ENCODE data around the gene LHFPL6. TPM values are rescaled to one million over a fixed set of nuclear protein-coding genes. Genes with fewer than 3 reads are reported as not detected.

The LHFPL6 gene
- total RNA-seq, 1 donor = 0.31 TPM

DNA sequence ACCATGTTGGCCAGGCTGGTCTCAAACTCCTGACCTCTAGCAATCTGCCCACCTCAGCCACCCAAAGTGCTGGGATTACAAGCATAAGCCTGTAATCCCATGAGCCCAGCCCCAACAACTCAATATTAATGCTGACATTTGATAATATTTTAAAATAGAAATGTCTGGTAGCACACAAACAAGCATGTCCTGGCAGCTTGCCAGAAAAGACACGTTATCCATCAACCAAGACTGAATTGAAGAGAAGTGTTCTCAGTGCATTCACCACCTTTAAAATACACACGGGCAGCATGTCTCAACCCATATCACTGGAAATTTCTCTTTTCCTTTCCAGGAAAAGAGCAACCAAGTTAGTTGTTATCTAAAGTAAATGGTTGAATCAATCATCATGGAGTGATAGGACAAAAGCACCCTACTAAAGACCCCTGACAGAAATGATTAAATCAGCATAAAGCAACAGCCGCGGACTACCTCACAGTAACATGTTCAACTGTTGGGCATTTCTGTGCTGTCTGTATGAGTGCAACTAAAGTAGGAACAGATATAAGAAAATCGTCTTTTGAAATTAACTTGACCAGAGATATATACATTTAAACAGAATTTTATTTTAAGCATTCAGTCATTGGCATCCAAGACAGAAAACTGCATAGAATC lies 25.0 kb downstream of the LHFPL6 start:
- Histone ChIP-seq H3K27me3 (ENCODE audit: insufficient read depth, low read length) (no peaks in the 10 kb centered on the region), H3K9me3 (ENCODE audit: low read depth, low read length) (no peaks in the 10 kb centered on the region), H3K4me1 (ENCODE audit: insufficient read depth, low read length) (no peaks in the 10 kb centered on the region), H3K4me3 (ENCODE audit: low read length) (no peak overlapping the region)

DNA sequence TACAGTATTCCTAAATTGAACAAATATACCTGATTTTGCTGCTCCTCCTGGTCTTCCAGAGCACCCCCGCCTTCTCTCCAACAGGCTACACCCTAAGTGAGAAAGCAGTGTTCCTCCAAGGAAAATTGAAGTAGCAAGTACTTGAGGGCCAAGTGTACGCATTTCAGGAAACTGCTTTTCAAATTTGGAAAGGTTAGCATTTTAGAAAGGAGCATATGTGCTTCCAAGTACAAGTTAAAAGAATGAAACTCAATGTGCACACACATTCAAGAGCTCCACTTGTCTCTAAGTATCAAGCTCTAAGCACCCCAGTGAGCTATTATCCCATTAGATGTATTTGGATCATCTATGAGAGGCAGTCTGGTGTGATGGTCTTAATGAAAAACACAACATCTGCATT lies 25.8 kb downstream of the LHFPL6 start:
- Histone ChIP-seq H3K4me3 (ENCODE audit: low read length) (no peak overlapping the region), H3K9me3 (ENCODE audit: low read depth, low read length) (no peaks in the 10 kb centered on the region), H3K27me3 (ENCODE audit: insufficient read depth, low read length) (no peaks in the 10 kb centered on the region), H3K4me1 (ENCODE audit: insufficient read depth, low read length) (no peaks in the 10 kb centered on the region)

DNA sequence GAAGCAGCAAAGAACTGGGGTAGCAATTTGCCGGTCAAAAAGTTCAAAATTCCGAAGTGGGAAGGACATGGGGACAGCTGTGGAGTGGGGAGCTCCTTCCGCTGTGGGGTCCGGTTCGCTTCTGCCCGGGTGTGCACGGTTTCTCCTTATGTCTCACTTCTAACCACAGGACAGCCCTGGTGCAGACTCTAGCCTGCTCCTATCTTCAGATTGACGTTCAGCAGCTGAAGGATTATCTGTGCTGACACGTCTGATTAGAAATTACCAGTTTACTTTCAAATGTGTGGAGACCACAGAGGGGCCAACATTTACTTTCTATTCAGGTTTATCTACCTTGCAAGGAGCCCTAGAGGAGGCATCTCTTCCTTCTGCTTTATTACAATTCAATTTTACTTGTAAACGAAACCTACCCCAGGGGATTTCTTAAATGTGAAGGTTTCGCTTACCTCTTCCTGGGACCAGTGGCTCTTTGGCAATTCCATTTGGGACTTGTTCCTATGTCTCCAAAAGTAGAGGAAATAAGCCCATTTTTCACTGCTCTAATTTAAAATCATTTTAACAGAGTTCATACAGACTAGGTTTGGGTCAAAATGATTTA lies 27.3 kb downstream of the LHFPL6 start:
- no peaks in the 10 kb centered on the region for H3K9me3 ChIP-seq (ENCODE audit: low read depth, low read length)
- H3K4me1 ChIP-seq (ENCODE audit: insufficient read depth, low read length) = no peaks in the 10 kb centered on the region
- H3K4me3 ChIP-seq (ENCODE audit: low read length) = no peak overlapping the region
- H3K27me3 ChIP-seq (ENCODE audit: insufficient read depth, low read length) = no peaks in the 10 kb centered on the region

DNA sequence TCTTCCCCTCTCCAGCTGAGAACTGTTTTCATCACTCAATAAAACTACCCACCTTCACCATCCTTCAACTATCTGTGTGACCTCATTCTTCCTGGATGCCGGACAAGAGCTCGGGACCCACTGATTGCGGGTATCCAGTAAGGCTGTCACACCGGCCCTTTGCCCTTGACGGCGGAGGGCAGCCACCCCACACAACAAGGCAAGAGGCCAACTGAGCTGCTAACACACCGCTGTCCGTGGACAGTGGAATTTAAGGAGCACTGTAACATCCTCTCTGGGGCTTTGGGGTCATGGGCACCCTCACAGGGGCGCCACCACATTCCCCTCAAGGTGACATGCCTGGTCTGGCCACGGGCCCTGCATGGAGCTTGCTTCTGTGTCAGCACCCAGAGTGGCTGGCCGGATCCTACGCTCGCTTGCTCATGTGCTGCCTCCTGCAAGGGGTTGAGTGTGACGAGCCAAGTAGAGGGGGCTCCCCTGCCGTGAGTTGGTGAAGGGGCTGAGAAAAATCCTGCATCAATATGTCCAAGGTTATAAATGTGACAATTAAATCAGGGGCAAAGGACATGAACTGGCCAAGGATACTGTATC lies 31.4 kb downstream of the LHFPL6 start:
- Histone ChIP-seq H3K4me1 (ENCODE audit: insufficient read depth, low read length) (no peaks in the 10 kb centered on the region), H3K9me3 (ENCODE audit: low read depth, low read length) (no peaks in the 10 kb centered on the region), H3K27me3 (ENCODE audit: insufficient read depth, low read length) (no peaks in the 10 kb centered on the region), H3K4me3 (ENCODE audit: low read length) (no peak overlapping the region)

DNA sequence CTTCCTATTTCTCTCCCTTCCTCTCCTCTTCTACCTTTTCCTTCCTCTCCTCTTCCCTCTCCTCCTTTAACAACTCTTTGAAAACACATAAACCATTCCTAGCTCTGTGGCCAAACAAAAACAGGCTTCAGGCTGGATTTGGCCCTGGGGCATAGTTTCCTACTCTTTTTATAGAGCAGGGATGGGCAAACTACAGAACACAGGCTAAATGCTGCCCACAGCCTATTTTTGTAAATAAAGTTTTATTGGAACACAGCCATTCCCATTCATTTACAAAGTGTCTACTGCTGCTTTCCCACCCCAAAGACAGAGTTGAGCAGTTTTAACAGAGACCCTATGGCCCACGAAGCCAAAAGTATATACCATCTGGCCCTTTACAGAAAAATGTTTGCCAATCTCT lies 35.4 kb downstream of the LHFPL6 start:
- H3K4me1 ChIP-seq (ENCODE audit: insufficient read depth, low read length) = no peaks in the 10 kb centered on the region
- no peaks in the 10 kb centered on the region for H3K27me3 ChIP-seq (ENCODE audit: insufficient read depth, low read length)
- H3K9me3 ChIP-seq (ENCODE audit: low read depth, low read length) = no peaks in the 10 kb centered on the region
- no peak overlapping the region for H3K4me3 ChIP-seq (ENCODE audit: low read length)

DNA sequence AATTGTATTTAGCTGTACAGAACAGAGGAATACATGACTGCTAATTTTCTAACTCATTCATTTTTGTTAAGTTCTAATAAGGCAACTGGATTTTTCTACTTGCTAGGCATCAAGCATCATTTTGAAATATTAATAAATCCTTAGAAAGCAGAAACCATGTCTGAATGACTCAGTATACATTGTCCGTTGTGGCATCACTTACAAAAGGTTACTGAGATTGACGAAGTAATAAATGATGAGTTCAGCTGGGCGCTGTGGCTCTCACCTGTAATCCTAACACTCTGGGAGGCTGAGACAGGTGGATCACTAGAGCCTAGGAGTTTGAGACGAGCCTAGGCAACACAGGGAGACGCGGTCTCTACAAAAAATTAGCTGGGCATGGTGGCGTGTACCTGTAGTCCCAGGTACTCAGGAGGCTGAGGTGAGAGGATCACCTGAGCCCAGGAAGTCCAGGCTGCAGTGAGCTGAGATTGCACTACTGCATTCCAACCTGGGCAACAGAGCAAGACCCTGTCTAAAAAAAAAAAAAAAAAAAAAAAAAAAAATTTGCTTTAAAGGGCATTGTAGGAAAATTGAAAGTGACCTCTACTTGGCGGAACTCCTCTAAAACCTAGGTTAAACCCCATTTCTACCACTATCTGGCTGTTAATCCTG lies 36.6 kb downstream of the LHFPL6 start:
- Histone ChIP-seq H3K4me1 (ENCODE audit: insufficient read depth, low read length) (no peaks in the 10 kb centered on the region), H3K27me3 (ENCODE audit: insufficient read depth, low read length) (no peaks in the 10 kb centered on the region), H3K4me3 (ENCODE audit: low read length) (no peak overlapping the region), H3K9me3 (ENCODE audit: low read depth, low read length) (no peaks in the 10 kb centered on the region)

DNA sequence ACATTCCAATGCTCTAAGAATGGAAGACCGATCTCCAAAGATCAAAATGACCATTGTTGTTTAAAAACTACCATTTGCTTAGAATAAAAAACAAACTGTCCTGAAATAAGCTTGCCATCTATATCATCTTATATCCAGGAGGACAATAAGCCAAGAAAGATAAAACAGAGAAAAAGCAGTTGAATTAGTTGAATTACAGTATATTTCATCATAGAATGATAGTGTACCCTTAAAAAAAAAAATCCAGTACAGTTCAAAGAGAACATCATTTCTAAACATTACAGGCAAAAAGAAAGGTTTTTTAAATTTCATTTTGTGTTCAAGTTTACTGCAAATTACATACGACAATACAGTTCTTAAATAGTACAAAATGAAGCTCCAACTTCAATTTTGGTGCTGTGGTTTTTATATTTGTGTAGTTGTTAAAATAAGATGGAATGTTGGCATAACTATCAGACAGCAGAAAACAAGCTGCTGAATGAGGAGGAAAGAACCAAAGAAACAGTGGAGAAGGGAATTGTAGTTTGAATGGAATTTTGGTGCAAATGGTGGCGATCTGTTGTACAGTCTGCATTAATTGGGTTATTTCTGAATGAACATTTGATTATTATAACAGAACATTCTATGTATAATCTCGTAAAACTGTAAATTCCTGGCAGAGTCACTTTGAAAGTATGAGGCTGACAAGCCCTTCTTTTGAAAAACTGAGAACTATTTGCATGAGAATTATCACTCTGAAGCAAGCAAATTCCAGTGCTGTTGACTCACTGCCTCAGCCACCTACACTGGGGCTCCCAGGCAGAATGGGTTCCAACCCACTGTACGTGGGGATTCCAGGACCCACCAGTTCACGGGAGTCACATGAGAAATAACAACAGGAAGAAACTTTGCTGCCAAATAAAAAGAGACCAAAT lies 37.7 kb downstream of the LHFPL6 start:
- Histone ChIP-seq H3K27me3 (ENCODE audit: insufficient read depth, low read length) (no peaks in the 10 kb centered on the region), H3K4me3 (ENCODE audit: low read length) (no peak overlapping the region), H3K9me3 (ENCODE audit: low read depth, low read length) (no peaks in the 10 kb centered on the region), H3K4me1 (ENCODE audit: insufficient read depth, low read length) (no peaks in the 10 kb centered on the region)

DNA sequence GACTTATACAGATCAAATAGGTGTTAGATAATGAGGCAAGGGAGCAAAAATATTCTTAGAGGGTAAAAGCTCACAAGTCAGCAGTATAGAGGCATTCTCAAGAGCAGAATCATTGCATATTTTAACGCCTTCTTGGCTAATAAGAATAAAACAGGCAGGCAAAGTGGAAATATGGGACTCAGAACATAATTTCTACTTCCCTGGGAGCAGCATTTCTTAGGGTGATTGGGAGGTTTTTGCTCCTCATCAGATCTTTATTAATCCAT lies 39.6 kb downstream of the LHFPL6 start:
- H3K4me1 ChIP-seq (ENCODE audit: insufficient read depth, low read length) = no peaks in the 10 kb centered on the region
- H3K27me3 ChIP-seq (ENCODE audit: insufficient read depth, low read length) = no peaks in the 10 kb centered on the region
- H3K4me3 ChIP-seq (ENCODE audit: low read length) = no peak overlapping the region
- no peaks in the 10 kb centered on the region for H3K9me3 ChIP-seq (ENCODE audit: low read depth, low read length)

DNA sequence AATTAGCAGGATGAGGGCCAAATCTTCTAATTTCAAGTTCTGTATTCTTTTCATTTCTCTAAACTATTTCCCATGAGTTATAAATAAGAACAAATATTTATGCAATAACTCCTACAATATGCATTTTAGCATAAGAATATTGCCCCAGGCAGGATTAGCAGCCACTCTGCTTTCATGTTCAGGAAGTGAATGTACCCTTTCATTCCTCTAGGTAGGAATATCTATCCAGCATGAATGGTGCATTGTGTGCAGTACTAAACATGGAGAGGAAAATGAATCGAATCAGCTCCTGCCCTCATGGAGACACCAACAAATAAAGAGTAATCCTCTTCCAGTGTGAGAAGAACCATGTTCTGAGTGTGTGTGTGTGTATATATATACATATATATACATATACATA lies 41.0 kb downstream of the LHFPL6 start:
- Histone ChIP-seq H3K9me3 (ENCODE audit: low read depth, low read length) (no peaks in the 10 kb centered on the region), H3K27me3 (ENCODE audit: insufficient read depth, low read length) (no peaks in the 10 kb centered on the region), H3K4me1 (ENCODE audit: insufficient read depth, low read length) (no peaks in the 10 kb centered on the region), H3K4me3 (ENCODE audit: low read length) (no peak overlapping the region)

DNA sequence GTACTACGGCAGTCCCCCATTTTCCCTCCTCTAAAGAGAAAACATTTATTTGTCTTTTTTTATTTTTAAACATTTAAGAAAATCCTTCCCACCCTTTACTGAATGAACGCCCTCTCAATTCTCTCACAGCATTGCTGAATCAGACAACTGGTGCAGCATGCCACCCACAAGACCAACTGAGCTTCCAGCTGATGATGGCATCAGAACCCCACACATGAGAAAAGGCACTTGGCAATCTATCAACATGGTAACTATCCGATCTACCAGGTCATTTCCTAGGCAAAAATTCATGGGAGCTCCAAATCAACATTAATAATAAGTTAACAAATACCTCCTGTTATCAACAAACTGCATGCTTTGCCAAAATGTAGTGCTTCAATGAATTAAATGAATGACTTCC lies 43.1 kb downstream of the LHFPL6 start:
- Histone ChIP-seq H3K4me3 (ENCODE audit: low read length) (no peak overlapping the region), H3K9me3 (ENCODE audit: low read depth, low read length) (no peaks in the 10 kb centered on the region), H3K27me3 (ENCODE audit: insufficient read depth, low read length) (no peaks in the 10 kb centered on the region), H3K4me1 (ENCODE audit: insufficient read depth, low read length) (no peaks in the 10 kb centered on the region)

DNA sequence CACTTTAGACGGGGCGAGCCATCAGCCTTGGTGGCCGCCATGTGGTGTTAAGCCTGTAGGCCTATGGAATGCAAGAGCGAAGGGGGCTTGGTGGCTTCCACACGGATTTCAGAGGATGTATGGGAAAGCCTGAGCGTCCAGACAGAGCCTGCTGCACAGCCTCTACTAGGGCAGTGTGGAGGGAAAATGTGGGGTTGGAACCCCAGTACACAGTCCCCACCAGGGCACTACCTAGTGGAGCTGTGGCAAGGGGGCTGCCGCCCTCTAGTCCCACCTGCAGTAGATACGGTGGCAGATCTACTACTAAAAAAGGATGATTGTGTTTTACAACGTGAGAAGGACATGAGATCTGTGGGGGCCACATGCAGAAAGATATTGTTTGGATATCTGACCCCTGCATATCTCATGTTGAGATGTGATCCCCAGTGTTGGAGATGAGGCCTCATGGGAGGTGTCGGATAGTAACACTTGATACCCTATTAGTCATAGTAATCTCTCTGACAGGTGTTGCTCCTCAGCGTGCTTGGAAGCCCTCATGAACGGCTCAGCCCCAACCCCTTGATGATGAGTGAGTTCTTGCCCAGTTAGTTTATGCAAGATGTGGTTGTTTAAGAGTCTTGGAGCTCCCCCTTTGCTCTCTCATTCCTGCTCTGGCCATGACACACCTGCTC lies 45.6 kb downstream of the LHFPL6 start:
- Histone ChIP-seq H3K4me1 (ENCODE audit: insufficient read depth, low read length) (no peaks in the 10 kb centered on the region), H3K9me3 (ENCODE audit: low read depth, low read length) (no peaks in the 10 kb centered on the region), H3K4me3 (ENCODE audit: low read length) (no peak overlapping the region), H3K27me3 (ENCODE audit: insufficient read depth, low read length) (no peaks in the 10 kb centered on the region)

DNA sequence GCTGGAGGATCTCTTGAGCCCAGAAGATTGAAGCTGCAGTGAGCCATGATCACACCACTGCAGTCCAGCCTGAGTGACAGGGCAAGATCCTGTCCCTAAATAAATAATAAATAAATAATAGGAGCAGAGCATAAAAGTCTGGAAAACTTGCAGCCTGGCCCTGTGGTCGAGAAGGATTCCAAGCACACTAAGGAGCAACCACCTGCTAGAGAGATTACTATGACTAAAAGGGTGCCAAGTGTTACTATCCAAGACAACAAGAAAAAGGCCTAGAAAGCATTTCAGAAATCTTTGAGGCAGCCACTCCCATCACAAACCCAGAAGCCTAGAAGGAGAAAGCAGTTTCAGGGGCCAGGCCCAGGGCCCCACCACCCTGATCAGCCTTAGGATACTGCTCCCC lies 46.1 kb downstream of the LHFPL6 start:
- H3K4me3 ChIP-seq (ENCODE audit: low read length) = no peak overlapping the region
- H3K4me1 ChIP-seq (ENCODE audit: insufficient read depth, low read length) = no peaks in the 10 kb centered on the region
- H3K9me3 ChIP-seq (ENCODE audit: low read depth, low read length) = no peaks in the 10 kb centered on the region
- no peaks in the 10 kb centered on the region for H3K27me3 ChIP-seq (ENCODE audit: insufficient read depth, low read length)

DNA sequence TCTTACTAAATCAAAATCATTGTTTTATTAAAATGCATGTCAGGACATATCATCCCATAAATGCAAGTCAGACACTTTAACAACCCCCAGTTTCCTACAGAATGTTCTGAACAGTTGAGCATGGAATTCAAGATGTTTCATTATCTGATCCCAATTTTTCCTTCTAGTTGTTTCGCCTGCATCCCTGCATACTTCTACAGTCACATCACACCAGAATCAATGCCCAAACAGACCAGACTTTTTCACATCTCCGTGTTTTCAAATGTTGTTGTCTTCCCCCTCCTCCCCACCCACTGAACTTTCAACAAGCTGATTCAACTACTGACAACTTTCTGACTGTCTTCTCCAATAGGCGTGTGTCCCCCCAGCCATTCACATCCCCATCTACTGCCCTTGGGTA lies 48.6 kb downstream of the LHFPL6 start:
- Histone ChIP-seq H3K4me1 (ENCODE audit: insufficient read depth, low read length) (no peaks in the 10 kb centered on the region), H3K4me3 (ENCODE audit: low read length) (no peak overlapping the region), H3K9me3 (ENCODE audit: low read depth, low read length) (no peaks in the 10 kb centered on the region), H3K27me3 (ENCODE audit: insufficient read depth, low read length) (no peaks in the 10 kb centered on the region)

DNA sequence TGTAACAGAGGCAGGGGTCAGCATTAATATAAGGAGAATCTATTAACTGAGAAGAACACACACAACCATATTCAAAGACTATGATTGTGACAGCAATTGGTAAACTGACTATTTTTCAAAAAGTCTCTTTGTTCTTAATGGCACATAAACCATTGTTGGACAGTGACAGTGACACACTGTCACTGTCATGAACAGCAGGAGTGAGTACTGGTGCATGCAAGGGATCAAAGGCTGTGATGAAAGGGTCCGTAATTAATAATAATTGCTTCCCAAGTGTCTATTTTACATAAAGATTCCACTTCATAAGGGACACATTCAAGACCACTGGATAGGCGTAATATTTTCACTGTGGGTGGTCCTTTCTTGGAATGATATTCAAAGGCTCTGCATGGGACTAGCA lies 50.7 kb downstream of the LHFPL6 start:
- Histone ChIP-seq H3K9me3 (ENCODE audit: low read depth, low read length) (no peaks in the 10 kb centered on the region), H3K27me3 (ENCODE audit: insufficient read depth, low read length) (no peaks in the 10 kb centered on the region), H3K4me1 (ENCODE audit: insufficient read depth, low read length) (no peaks in the 10 kb centered on the region), H3K4me3 (ENCODE audit: low read length) (no peak overlapping the region)

DNA sequence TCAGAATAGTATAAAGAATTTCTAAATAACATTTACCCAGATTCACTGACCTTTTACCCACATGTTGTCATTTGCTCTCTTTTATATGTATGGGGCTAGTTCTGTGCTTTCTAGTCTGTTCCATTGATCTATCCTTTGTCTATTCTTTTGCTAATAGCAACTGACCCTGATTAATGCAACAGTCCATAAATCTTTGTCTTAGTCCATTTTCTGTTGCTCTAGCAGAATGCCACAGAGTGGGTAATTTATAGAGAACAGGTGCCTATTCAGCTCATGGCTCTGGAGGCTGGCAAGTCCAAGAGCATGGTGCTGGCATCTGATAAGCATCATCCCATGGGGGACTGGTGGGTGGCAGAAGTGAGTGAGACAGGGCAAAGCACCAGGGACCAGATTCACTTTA lies 52.1 kb downstream of the LHFPL6 start:
- Histone ChIP-seq H3K4me1 (ENCODE audit: insufficient read depth, low read length) (no peaks in the 10 kb centered on the region), H3K9me3 (ENCODE audit: low read depth, low read length) (no peaks in the 10 kb centered on the region), H3K4me3 (ENCODE audit: low read length) (no peak overlapping the region), H3K27me3 (ENCODE audit: insufficient read depth, low read length) (no peaks in the 10 kb centered on the region)

Data from mononuclear cell (primary cell).